HepG2 (cell line): Measurements from ENCODE around the gene RPL23.

Experiments
- ATF1 ChIP-seq: IDR thresholded peaks from 2 replicates; pipeline ENCODE4 v1.6.1; 2016; ENCODE audit warnings: mild to moderate bottlenecking, control low read depth
- MTA3 ChIP-seq: sonication (generic); formaldehyde crosslinking; IDR thresholded peaks from 2 replicates; pipeline ENCODE4 v1.4.0; 2020; ENCODE audit warnings: missing genetic modification reagents

GRCh38 chr17:38879878-38880665, 26.6 kb upstream of the RPL23 start:
- TF ChIP-seq MTA3 (CRISPR knock-in tag) = no peak
- no peak for TF ChIP-seq ATF1 (CRISPR knock-in tag)
